Measurements from ENCODE around the gene HCAR2. TPM values are rescaled to one million over a fixed set of nuclear protein-coding genes. Genes with fewer than 3 reads are reported as not detected.
"Not testable (repeated sequence)": the region's sequence is repeated elsewhere in the genome, so short reads cannot be mapped to it uniquely, and the experiment has no call there.

HCAR2 gene
- total RNA-seq, 1 donor from 2014 or later = not detected

DNA sequence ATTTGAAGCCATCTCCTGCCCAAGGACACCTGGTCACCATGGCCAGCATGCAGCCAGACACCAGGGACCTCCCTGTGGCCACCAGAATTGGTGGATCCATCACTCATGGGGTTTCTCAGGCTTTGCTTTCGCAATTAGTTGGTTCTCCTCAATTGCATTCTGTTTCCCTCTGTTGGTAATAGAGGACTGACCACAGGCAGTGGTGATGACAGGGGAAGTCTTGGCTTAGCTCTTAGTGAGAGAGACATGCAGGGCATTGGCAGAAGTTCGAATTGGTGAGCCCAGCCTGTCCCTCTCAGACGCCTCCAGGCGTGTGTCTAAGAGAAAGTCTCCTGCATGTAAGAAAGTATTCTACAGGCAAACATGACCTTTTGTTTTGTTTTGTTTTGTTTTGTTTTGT, 21.3 kb downstream of the HCAR2 start:
- TF ChIP-seq, protein P1, sequence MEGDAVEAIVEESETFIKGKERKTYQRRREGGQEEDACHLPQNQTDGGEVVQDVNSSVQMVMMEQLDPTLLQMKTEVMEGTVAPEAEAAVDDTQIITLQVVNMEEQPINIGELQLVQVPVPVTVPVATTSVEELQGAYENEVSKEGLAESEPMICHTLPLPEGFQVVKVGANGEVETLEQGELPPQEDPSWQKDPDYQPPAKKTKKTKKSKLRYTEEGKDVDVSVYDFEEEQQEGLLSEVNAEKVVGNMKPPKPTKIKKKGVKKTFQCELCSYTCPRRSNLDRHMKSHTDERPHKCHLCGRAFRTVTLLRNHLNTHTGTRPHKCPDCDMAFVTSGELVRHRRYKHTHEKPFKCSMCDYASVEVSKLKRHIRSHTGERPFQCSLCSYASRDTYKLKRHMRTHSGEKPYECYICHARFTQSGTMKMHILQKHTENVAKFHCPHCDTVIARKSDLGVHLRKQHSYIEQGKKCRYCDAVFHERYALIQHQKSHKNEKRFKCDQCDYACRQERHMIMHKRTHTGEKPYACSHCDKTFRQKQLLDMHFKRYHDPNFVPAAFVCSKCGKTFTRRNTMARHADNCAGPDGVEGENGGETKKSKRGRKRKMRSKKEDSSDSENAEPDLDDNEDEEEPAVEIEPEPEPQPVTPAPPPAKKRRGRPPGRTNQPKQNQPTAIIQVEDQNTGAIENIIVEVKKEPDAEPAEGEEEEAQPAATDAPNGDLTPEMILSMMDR (conservative IDR thresholded peaks at IDR 0.05; ENCODE audit: low read depth, low read length) = no peak
- H3K4me3 ChIP-seq (ENCODE audit: low read depth, low read length) = no peak overlapping the region
- DNase-seq (ENCODE audit: low read depth) = no peak

DNA sequence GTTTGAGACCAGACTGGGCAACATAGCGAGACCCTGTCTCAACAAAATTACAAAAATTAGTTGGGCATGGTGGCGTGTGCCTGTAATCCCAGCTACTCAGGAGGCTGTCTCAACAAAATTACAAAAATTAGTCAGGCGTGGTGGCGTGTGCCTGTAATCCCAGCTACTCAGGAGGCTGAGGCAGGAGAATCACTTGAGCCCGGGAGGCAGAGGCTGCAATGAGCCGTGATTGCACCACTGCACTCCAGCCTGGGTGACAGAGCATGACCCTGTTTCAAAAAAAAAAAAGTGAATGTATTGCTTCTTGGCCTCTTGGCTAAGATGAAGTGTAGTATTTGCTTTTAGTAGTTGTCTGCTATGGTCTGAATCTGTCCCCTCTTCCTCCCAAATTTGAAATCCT, 22.2 kb downstream of the HCAR2 start:
- DNase-seq (ENCODE audit: low read depth); H3K4me3 ChIP-seq (ENCODE audit: low read depth, low read length): not testable (repeated sequence)

DNA sequence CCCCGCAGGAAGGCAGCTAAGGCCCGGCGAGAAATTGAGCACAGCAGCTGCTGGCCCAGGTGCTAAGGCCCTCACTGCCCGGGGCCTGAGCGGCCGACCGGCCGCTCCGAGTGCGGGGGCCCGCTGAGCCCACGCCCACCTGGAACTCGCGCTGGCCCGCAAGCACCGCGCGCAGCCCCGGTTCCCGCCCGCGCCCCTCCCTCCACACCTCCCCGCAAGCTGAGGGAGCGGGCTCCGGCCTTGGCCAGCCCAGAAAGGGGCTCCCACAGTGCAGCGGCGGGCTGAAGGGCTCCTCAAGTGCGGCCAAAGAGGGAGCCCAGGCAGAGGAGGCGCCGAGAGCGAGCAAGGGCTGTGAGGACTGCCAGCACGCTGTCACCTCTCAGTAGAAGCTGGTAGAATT, 26.4 kb downstream of the HCAR2 start:
- H3K4me3 ChIP-seq (ENCODE audit: low read depth, low read length); DNase-seq (ENCODE audit: low read depth): not testable (repeated sequence)

DNA sequence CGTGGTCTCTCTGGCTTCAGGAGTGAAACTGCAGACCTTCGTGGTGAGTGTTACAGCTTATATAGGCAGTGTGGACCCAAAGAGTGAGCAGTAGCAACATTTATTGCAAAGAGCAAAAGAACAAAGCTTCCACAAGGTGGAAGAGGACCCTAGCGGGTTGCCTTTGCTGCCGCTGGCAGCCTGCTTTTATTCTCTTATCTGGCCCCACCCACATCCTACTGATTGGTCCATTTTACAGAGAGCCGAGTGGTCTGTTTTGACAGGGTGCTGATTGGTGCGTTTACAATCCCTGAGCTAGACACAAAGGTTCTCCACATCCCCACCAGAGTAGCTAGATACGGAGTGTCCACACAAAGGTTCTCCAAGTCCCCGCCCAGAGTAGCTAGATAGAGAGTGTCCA, 27.1 kb downstream of the HCAR2 start:
- not testable (repeated sequence) for H3K4me3 ChIP-seq (ENCODE audit: low read depth, low read length); DNase-seq (ENCODE audit: low read depth)

DNA sequence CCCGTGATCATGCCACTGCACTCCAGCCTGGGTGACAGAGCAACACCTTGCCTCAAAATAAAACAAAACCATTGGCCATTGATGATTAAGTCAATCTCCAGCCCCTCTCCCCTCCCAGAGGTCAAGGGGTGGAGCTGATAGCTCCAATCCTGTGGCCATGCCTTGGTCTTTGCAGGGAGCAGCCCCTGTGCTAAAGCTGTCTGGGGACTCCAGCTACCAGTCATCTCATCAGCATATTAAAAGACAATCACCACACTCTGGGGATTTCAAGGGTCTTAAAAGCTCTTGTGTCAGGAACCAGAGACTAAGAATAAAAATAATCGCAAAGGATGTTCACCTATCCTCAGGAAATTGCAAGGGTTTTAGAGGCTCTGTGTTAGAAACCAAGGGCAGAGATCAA, 30.6 kb downstream of the HCAR2 start:
- no peak overlapping the region for H3K4me3 ChIP-seq (ENCODE audit: low read depth, low read length)
- TF ChIP-seq, protein P1 (conservative IDR thresholded peaks at IDR 0.05; ENCODE audit: low read depth, low read length) = no peak
- DNase-seq (ENCODE audit: low read depth) = no peak

DNA sequence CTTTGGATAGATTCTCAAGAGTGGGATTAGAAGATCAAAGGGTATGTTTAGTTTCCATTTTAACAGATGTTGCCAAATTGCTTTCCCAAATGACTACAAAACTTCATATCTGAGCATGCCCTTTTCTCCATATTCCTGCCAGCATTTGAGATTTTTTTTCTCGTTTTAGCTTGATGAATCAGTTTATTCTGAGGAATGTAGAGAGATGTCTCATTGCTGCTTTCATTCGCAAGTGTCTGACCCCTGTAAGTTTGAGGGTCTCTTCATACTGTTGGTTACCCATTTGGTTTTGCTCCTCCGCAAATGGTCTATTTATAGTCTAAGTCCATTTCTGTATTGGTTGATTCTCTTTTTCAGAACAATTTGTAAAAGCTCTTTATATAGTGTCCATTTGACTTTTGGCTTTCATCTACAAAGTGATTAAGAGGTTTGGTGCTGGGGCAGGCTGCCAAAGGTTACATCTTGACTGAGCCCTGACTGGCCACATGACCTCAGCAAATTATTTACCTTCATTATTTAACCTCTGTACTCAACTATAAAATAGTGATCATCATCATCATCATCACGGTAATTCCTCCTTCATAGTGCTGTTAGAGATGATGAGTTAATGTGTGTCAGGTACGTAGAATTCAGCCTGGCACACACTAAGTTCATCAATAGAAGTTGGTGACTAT, 33.6 kb downstream of the HCAR2 start:
- TF ChIP-seq, protein P1 (conservative IDR thresholded peaks at IDR 0.05; ENCODE audit: low read depth, low read length) = no peak
- no peak overlapping the region for H3K4me3 ChIP-seq (ENCODE audit: low read depth, low read length)
- DNase-seq (ENCODE audit: low read depth) = peak; percentile 50

DNA sequence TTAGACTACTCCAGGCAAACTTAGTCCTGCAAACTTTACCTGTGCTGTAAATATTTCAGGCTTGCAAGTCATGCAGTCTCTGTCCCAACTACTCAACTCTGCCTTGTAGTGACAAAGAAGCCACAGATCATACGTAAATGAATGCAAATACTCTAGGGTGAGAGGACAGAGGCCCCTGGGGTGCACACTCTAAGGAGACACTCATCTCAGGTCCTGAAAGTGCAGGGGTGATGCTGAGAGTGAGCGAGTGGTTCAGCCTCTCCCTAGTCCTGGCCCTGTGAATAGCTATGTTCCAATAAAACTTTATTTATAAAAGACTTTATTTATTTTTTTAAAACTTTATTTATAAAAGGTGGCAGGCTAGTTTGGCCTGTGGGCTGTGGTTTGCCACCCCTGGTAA, 34.9 kb downstream of the HCAR2 start:
- TF ChIP-seq, protein P1 (conservative IDR thresholded peaks at IDR 0.05; ENCODE audit: low read depth, low read length) = no peak
- no peak overlapping the region for H3K4me3 ChIP-seq (ENCODE audit: low read depth, low read length)
- no peak for DNase-seq (ENCODE audit: low read depth)

DNA sequence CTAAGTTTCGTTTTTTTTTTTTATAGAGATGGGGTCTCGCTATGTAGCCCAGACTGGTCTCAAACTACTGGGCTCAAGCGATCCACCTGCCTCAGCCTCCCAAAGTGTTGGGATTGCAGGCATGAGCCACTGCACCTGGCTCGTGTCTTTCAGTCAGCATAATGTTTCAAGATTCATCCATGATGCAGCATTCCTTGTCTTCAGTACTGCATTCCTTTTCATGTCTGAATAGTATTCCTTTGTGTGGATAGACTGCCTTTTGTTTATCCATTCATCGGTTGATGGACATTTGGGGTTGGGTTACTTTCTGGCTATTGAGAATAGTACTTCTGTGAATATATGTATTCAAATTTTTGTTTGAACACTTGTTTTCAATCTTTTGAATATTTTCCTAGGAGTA, 37.4 kb downstream of the HCAR2 start:
- TF ChIP-seq, protein P1 (conservative IDR thresholded peaks at IDR 0.05; ENCODE audit: low read depth, low read length) = no peak
- H3K4me3 ChIP-seq (ENCODE audit: low read depth, low read length) = no peak overlapping the region
- no peak for DNase-seq (ENCODE audit: low read depth)

DNA sequence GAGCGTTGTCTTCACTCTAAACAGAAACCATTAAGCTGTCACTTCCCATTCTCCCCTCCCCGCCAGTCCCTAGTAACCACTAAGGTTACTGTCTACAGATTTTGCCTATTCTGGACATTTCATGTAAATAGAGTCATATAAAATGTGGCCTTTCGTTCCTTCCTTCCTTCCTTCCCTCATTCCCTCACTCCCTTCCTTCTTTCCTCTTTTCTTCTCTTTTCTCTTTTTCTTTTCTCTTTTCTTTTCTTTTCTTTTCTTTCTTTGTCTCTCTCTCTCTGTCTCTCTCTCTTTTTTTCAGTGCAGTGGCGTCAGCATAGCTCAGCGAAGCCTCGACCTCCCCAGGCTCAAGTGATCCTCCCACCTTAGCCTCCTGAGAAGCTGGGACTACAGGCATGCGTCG, 37.8 kb downstream of the HCAR2 start:
- H3K4me3 ChIP-seq (ENCODE audit: low read depth, low read length) = no peak overlapping the region
- DNase-seq (ENCODE audit: low read depth) = no peak
- TF ChIP-seq, protein P1 (conservative IDR thresholded peaks at IDR 0.05; ENCODE audit: low read depth, low read length) = no peak
